ENCODE results near the gene ZFP91. TPM values are rescaled to one million over a fixed set of nuclear protein-coding genes. Genes with fewer than 3 reads are reported as not detected.

ZFP91 gene
- polyA plus RNA-seq, 1 donor from 2014 or later, result 32.7 TPM

GRCh38 chr11:58626934-58627483, 48.1 kb downstream of the ZFP91 start:
- Histone ChIP-seq H3K79me2 (replicated peaks; ENCODE audit: insufficient read depth, low read length) (no peaks in the 10 kb centered on the region), H3K27ac (ENCODE audit: low read length) (no peak overlapping the region), H3K4me2 (ENCODE audit: low read length) (no peak overlapping the region), H4K20me1 (ENCODE audit: insufficient read depth) (no peaks in the 10 kb centered on the region), H3K9me3 (ENCODE audit: low read length) (no peaks in the 10 kb centered on the region), H3K36me3 (ENCODE audit: insufficient read depth, low read length) (peaks cover 5% of the 10 kb centered on the region), H2AFZ (ENCODE audit: low read depth, low read length) (no peak overlapping the region), H3K9ac (ENCODE audit: low read length) (no peak overlapping the region), H3K9me2 (ENCODE audit: insufficient read depth, low read length) (no peaks in the 10 kb centered on the region), H3K4me3 (ENCODE audit: low read length) (no peak overlapping the region), H3K27me3 (ENCODE audit: insufficient read depth, low read depth, low read length) (no peaks in the 10 kb centered on the region), H3F3A (ENCODE audit: insufficient read depth, low read length, poor library complexity, severe bottlenecking) (no peaks in the 10 kb centered on the region)
- TF ChIP-seq POLR2AphosphoS5 (IDR thresholded peaks at IDR 0.05) (no peak), EP300 (conservative IDR thresholded peaks at IDR 0.05; ENCODE audit: poor library complexity, severe bottlenecking) (no peak), RAD21 (conservative IDR thresholded peaks at IDR 0.05) (no peak), SMC3 (conservative IDR thresholded peaks at IDR 0.05; ENCODE audit: poor library complexity) (no peak), EZH2 (IDR thresholded peaks at IDR 0.05; ENCODE audit: borderline replicate concordance, insufficient read depth, low read length, poor library complexity, severe bottlenecking) (no peak)

GRCh38 chr11:58628446-58628845, 49.6 kb downstream of the ZFP91 start:
- no peaks in the 10 kb centered on the region for H3K9me3 ChIP-seq (ENCODE audit: low read length)
- H3K79me2 ChIP-seq (replicated peaks; ENCODE audit: insufficient read depth, low read length), result no peaks in the 10 kb centered on the region
- H3K4me3 ChIP-seq (ENCODE audit: low read length), result no peak overlapping the region
- H3K9ac ChIP-seq (ENCODE audit: low read length), result no peak overlapping the region
- H4K20me1 ChIP-seq (ENCODE audit: insufficient read depth), result no peaks in the 10 kb centered on the region
- no peaks in the 10 kb centered on the region for H3K9me2 ChIP-seq (ENCODE audit: insufficient read depth, low read length)
- H2AFZ ChIP-seq (ENCODE audit: low read depth, low read length), result no peak overlapping the region
- peaks cover 5% of the 10 kb centered on the region for H3K36me3 ChIP-seq (ENCODE audit: insufficient read depth, low read length)
- H3K4me2 ChIP-seq (ENCODE audit: low read length), result no peak overlapping the region
- TF ChIP-seq REST (IDR thresholded peaks at IDR 0.05; ENCODE audit: borderline replicate concordance), result no peak
- H3F3A ChIP-seq (ENCODE audit: insufficient read depth, low read length, poor library complexity, severe bottlenecking), result no peaks in the 10 kb centered on the region
- no peak overlapping the region for H3K27ac ChIP-seq (ENCODE audit: low read length)
- H3K27me3 ChIP-seq (ENCODE audit: insufficient read depth, low read depth, low read length), result no peaks in the 10 kb centered on the region

GRCh38 chr11:58629857-58630256, 51.0 kb downstream of the ZFP91 start:
- H4K20me1 ChIP-seq (ENCODE audit: insufficient read depth), result no peaks in the 10 kb centered on the region
- no peak overlapping the region for H2AFZ ChIP-seq (ENCODE audit: low read depth, low read length)
- H3F3A ChIP-seq (ENCODE audit: insufficient read depth, low read length, poor library complexity, severe bottlenecking), result no peaks in the 10 kb centered on the region
- H3K4me2 ChIP-seq (ENCODE audit: low read length), result no peak overlapping the region
- H3K79me2 ChIP-seq (replicated peaks; ENCODE audit: insufficient read depth, low read length), result no peaks in the 10 kb centered on the region
- no peaks in the 10 kb centered on the region for H3K27me3 ChIP-seq (ENCODE audit: insufficient read depth, low read depth, low read length)
- H3K9ac ChIP-seq (ENCODE audit: low read length), result no peak overlapping the region
- TF ChIP-seq REST (IDR thresholded peaks at IDR 0.05; ENCODE audit: borderline replicate concordance) (no peak), EP300 (conservative IDR thresholded peaks at IDR 0.05; ENCODE audit: poor library complexity, severe bottlenecking) (no peak), POLR2AphosphoS5 (IDR thresholded peaks at IDR 0.05) (no peak), SMC3 (conservative IDR thresholded peaks at IDR 0.05; ENCODE audit: poor library complexity) (no peak), TAF1 (IDR thresholded peaks at IDR 0.05; ENCODE audit: low read depth) (no peak), RAD21 (conservative IDR thresholded peaks at IDR 0.05) (no peak), MXI1 (conservative IDR thresholded peaks at IDR 0.05; ENCODE audit: poor library complexity, severe bottlenecking) (no peak), CTCF (IDR thresholded peaks at IDR 0.05; ENCODE audit: poor library complexity, severe bottlenecking) (peak; percentile 23), EZH2 (IDR thresholded peaks at IDR 0.05; ENCODE audit: borderline replicate concordance, insufficient read depth, low read length, poor library complexity, severe bottlenecking) (no peak)
- no peaks in the 10 kb centered on the region for H3K9me3 ChIP-seq (ENCODE audit: low read length)
- no peak overlapping the region for H3K4me3 ChIP-seq (ENCODE audit: low read length)
- no peaks in the 10 kb centered on the region for H3K36me3 ChIP-seq (ENCODE audit: insufficient read depth, low read length)
- no peaks in the 10 kb centered on the region for H3K9me2 ChIP-seq (ENCODE audit: insufficient read depth, low read length)
- H3K27ac ChIP-seq (ENCODE audit: low read length), result no peak overlapping the region

All from neural cell (in vitro differentiated cells).